Measurements from ENCODE around the gene CLEC1A. TPM values are rescaled to one million over a fixed set of nuclear protein-coding genes. Genes with fewer than 3 reads are reported as not detected.

CLEC1A gene
- polyA plus RNA-seq, 3 donors from 2014 or later = not detected

- peaks cover 4 to 5% (median 4%) of the 10 kb centered on the region in 3 donors for H3K36me3 Mint-ChIP-seq
These were observed 9.6 kb downstream of the CLEC1A start for GRCh38 chr12:10088955-10089900.

GRCh38 chr12:10088031-10088430 lies 10.8 kb downstream of the CLEC1A start:
- Mint-ChIP-seq H3K4me3 (no peak overlapping the region), H3K4me1 (no peaks in the 10 kb centered on the region), H3K36me3 (peaks cover 6 to 10% (median 7%) of the 10 kb centered on the region in 3 donors), H3K27ac (no peak overlapping the region), H3K9me3 (peaks cover 6 to 16% (median 11%) of the 10 kb centered on the region in 6 donors), H3K27me3 (ENCODE audit: low read depth in 3 of 3) (peaks cover 2 to 10% (median 5%) of the 10 kb centered on the region in 3 donors)
- no peak for DNase-seq

More at GRCh38 chr12:10088955-10089900, 9.6 kb downstream of the CLEC1A start:
- Mint-ChIP-seq H3K9me3 (peaks cover 4 to 9% (median 6%) of the 10 kb centered on the region in 6 donors), H3K27me3 (ENCODE audit: low read depth in 3 of 3) (peaks cover 1 to 10% (median 2%) of the 10 kb centered on the region in 3 donors), H3K27ac (no peak overlapping the region), H3K4me1 (no peaks in the 10 kb centered on the region), H3K4me3 (no peak overlapping the region)
- DNase-seq = no peak

GRCh38 chr12:10086387-10086786 lies 12.4 kb downstream of the CLEC1A start:
- H3K27ac Mint-ChIP-seq = no peak overlapping the region
- no peak overlapping the region for H3K4me3 Mint-ChIP-seq
- peaks cover 2 to 13% (median 4%) of the 10 kb centered on the region in 3 donors for H3K27me3 Mint-ChIP-seq (ENCODE audit: low read depth in 3 of 3)
- peaks cover 6 to 16% (median 14%) of the 10 kb centered on the region in 6 donors for H3K9me3 Mint-ChIP-seq
- H3K36me3 Mint-ChIP-seq = peaks cover 6 to 10% (median 7%) of the 10 kb centered on the region in 3 donors
- no peaks in the 10 kb centered on the region for H3K4me1 Mint-ChIP-seq
- no peak for DNase-seq

DNA sequence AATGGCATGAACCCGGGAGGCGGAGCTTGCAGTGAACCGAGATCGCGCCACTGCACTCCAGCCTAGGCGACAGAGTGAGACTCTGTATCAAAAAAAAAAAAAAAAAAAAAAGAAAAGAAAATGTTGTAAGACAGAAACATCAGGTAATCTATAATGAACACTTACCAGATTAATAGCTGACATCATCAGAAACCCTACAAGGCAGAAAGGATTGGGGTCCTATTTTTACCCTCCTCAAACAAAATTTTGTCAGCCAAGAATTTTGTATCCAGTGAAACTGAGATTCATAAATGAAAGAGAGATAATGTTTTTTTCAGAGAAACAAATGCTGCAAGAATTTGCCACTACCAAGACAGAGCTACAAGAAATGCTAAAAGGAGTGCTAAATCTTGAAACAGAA lies 14.1 kb downstream of the CLEC1A start:
- peaks cover 4 to 10% (median 4%) of the 10 kb centered on the region in 3 donors for H3K27me3 Mint-ChIP-seq (ENCODE audit: low read depth in 3 of 3)
- DNase-seq = no peak
- no peaks in the 10 kb centered on the region for H3K4me1 Mint-ChIP-seq
- H3K9me3 Mint-ChIP-seq = peaks cover 6 to 16% (median 15%) of the 10 kb centered on the region in 6 donors
- no peak overlapping the region for H3K4me3 Mint-ChIP-seq
- peaks cover 6 to 10% (median 7%) of the 10 kb centered on the region in 3 donors for H3K36me3 Mint-ChIP-seq
- H3K27ac Mint-ChIP-seq = no peak overlapping the region

DNA sequence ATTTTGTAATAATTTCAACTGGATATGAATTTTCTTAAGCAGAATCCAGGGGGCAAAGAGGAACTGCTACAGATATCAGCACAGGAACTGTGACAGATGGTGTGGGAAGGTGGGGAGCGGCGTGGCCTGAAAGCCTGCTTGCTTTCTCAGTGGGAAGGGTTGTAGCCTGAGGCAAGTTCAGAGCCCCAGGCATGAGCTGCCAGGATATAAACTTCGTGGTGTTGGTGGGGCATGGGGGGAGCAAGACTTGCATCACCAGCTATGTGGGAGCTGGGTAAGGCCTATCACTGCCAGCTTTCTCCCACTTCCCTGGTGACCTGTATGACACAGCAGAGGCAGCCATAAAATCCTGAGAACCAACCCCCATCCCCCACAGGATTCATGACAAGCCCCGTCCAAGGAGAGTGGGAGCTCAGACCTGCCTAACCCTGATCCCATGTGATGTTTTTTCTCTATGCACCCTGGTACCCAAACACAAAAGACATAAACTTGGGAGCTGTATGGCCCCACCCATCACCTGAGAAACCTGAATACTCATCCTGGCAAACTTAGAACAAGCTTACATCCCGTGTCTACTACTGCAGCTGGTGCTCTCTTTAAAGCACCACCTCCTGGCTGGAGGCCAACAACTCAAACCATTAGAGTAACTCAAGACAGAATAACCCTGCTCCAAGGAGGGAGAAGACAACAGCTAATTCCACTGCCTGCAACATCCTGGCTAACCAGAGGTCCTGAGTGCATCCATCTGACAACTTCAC lies 16.5 kb downstream of the CLEC1A start:
- Mint-ChIP-seq H3K4me3 (no peak overlapping the region), H3K27me3 (ENCODE audit: low read depth in 3 of 3) (peaks cover 4 to 15% (median 4%) of the 10 kb centered on the region in 3 donors), H3K27ac (no peak overlapping the region), H3K9me3 (peaks cover 6 to 16% (median 15%) of the 10 kb centered on the region in 6 donors), H3K4me1 (no peaks in the 10 kb centered on the region), H3K36me3 (peaks cover 6 to 10% (median 7%) of the 10 kb centered on the region in 3 donors)
- no peak for DNase-seq

DNA sequence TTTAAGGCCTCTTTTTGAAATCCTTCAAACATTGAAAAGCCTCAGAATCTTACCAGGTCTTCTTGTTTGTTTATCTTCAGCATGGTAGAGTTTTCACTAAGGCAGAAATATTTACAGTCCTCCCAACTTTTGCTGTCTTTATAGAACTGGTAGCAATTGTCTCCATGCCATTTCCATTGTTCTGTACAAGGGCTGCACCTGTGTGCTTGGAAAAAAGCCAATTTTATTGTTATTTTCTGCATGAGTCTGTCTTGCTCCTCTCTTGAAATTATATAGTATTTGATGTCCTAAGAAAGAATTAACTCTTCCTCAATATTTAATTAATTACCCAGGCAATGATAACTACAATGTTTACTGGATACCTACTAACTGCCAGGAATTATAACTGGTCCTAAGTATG lies 23.3 kb downstream of the CLEC1A start:
- no peak for DNase-seq
- no peaks in the 10 kb centered on the region for H3K4me1 Mint-ChIP-seq
- H3K9me3 Mint-ChIP-seq = no peaks in the 10 kb centered on the region
- no peaks in the 10 kb centered on the region for H3K36me3 Mint-ChIP-seq
- peaks cover 0 to 7% (median 2%) of the 10 kb centered on the region in 3 donors for H3K27me3 Mint-ChIP-seq (ENCODE audit: low read depth in 3 of 3)
- no peak overlapping the region for H3K27ac Mint-ChIP-seq
- no peak overlapping the region for H3K4me3 Mint-ChIP-seq

DNA sequence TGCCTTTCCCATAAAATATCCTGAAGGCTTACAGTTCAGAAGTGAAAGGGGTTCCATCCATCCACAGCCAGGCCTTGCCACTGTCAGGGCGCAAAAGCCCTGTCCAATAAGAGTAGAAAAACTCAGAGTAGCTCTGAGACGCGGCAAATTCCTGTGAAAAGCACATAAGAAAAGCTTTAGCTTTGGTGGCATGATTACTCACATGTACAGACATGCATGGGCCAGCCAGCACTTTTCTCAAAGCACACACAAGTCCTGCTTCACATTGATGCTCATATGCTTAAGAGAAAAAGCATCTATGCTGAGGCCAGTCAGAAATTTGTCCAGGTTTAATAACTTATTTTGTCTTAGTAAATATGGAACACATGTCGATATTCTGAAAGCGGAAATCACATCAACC lies 25.5 kb downstream of the CLEC1A start:
- Mint-ChIP-seq H3K36me3 (no peaks in the 10 kb centered on the region), H3K27me3 (ENCODE audit: low read depth in 3 of 3) (peaks cover 2 to 9% (median 8%) of the 10 kb centered on the region in 3 donors), H3K9me3 (no peaks in the 10 kb centered on the region), H3K27ac (no peak overlapping the region), H3K4me1 (no peaks in the 10 kb centered on the region), H3K4me3 (no peak overlapping the region)
- DNase-seq = no peak

GRCh38 chr12:10072131-10072530 lies 26.7 kb downstream of the CLEC1A start:
- DNase-seq = no peak
- Mint-ChIP-seq H3K36me3 (no peaks in the 10 kb centered on the region), H3K4me3 (no peak overlapping the region), H3K4me1 (no peaks in the 10 kb centered on the region), H3K27me3 (ENCODE audit: low read depth in 3 of 3) (peaks cover 2 to 12% (median 5%) of the 10 kb centered on the region in 3 donors), H3K9me3 (no peaks in the 10 kb centered on the region), H3K27ac (no peak overlapping the region)

DNA sequence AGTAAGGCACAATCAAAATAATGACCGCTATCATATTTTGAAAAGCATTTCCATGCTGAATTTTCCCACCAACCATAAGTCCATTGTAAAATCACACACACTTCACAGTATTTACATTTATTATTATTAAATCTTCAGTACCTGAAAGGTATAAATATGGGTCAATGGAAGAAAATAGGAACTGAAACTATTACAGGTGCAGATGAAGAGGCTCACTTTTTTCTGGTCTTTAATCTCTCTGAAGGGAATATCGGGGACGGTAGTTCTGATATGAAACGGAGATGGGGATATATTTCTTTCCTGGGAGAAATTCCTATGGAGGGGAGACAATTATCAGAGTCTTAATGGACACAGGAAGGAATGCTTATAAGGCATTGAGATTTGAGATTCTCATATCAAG lies 28.4 kb downstream of the CLEC1A start:
- Mint-ChIP-seq H3K9me3 (no peaks in the 10 kb centered on the region), H3K4me1 (no peaks in the 10 kb centered on the region), H3K27me3 (ENCODE audit: low read depth in 3 of 3) (peaks cover 2 to 12% (median 9%) of the 10 kb centered on the region in 3 donors), H3K27ac (no peak overlapping the region), H3K4me3 (no peak overlapping the region), H3K36me3 (no peaks in the 10 kb centered on the region)
- no peak for DNase-seq

- Mint-ChIP-seq H3K36me3 (no peaks in the 10 kb centered on the region), H3K27me3 (ENCODE audit: low read depth in 3 of 3) (peaks cover 2 to 12% (median 9%) of the 10 kb centered on the region in 3 donors), H3K27ac (no peak overlapping the region), H3K4me3 (no peak overlapping the region), H3K9me3 (no peaks in the 10 kb centered on the region), H3K4me1 (no peaks in the 10 kb centered on the region)
- no peak for DNase-seq
These were observed 28.8 kb downstream of the CLEC1A start for GRCh38 chr12:10069976-10070375.

DNA sequence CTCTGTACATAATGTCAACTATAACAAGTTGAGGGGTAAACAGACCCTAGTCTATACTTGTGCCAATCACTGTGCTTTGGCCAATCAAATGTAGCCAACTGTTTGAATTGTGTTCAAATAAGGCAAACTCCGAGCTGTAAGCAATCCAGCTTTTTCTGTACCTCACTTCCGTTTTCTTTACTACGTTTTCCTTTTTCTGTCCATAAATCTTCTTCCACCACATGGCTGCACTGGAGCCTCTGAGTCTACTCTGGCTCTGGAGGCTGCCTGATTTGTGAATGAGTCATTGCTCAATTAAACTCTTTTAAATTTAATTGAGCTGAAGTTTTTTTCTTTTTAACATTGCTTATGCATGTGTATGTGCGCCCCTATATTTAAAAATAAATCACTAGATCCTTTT lies 29.7 kb downstream of the CLEC1A start:
- H3K27ac Mint-ChIP-seq = no peak overlapping the region
- H3K4me3 Mint-ChIP-seq = no peak overlapping the region
- DNase-seq = no peak
- no peaks in the 10 kb centered on the region for H3K9me3 Mint-ChIP-seq
- no peaks in the 10 kb centered on the region for H3K36me3 Mint-ChIP-seq
- H3K27me3 Mint-ChIP-seq (ENCODE audit: low read depth in 3 of 3) = peaks cover 6 to 15% (median 9%) of the 10 kb centered on the region in 3 donors
- H3K4me1 Mint-ChIP-seq = no peaks in the 10 kb centered on the region

- Mint-ChIP-seq H3K4me1 (no peaks in the 10 kb centered on the region), H3K4me3 (no peak overlapping the region), H3K27ac (no peak overlapping the region), H3K9me3 (no peaks in the 10 kb centered on the region), H3K27me3 (ENCODE audit: low read depth in 3 of 3) (peaks cover 6 to 15% (median 9%) of the 10 kb centered on the region in 3 donors), H3K36me3 (no peaks in the 10 kb centered on the region)
- no peak for DNase-seq
These were observed 30.1 kb downstream of the CLEC1A start for GRCh38 chr12:10068644-10069043.

GRCh38 chr12:10067942-10068341 lies 30.8 kb downstream of the CLEC1A start:
- no peak overlapping the region for H3K4me3 Mint-ChIP-seq
- no peaks in the 10 kb centered on the region for H3K36me3 Mint-ChIP-seq
- no peak overlapping the region for H3K27ac Mint-ChIP-seq
- H3K27me3 Mint-ChIP-seq (ENCODE audit: low read depth in 3 of 3) = peaks cover 6 to 15% (median 9%) of the 10 kb centered on the region in 3 donors
- no peak for DNase-seq
- no peaks in the 10 kb centered on the region for H3K9me3 Mint-ChIP-seq
- no peaks in the 10 kb centered on the region for H3K4me1 Mint-ChIP-seq

- Mint-ChIP-seq H3K4me1 (no peaks in the 10 kb centered on the region), H3K36me3 (no peaks in the 10 kb centered on the region), H3K4me3 (no peak overlapping the region), H3K9me3 (no peaks in the 10 kb centered on the region), H3K27ac (no peak overlapping the region), H3K27me3 (ENCODE audit: low read depth in 3 of 3) (peaks cover 6 to 15% (median 9%) of the 10 kb centered on the region in 3 donors)
- DNase-seq = no peak
These were observed 31.5 kb downstream of the CLEC1A start for GRCh38 chr12:10067264-10067663.

Data from immature natural killer cell (primary cell).